Tibial nerve (tissue), 4 donors: Measurements from ENCODE around the gene MAN2B2. TPM values are rescaled to one million over a fixed set of nuclear protein-coding genes. Genes with fewer than 3 reads are reported as not detected.

Experiments used
- DNase-seq, 2 donors: peaks; one replicate each; pipeline ENCODE4 v3.0.0-alpha.2; 2019; ENCODE audit warnings: low spot score in 2 of 2
- H3K27ac ChIP-seq, 4 donors: fragments of 200-600 bp; sonication (generic) in 3 of 4; one replicate each; pipeline ENCODE4 v1.5.1; 2017 to 2019; ENCODE audit warnings: mild to moderate bottlenecking in 1 of 4
- H3K27me3 ChIP-seq, 2 donors: fragments of 200-600 bp; sonication (generic) in 1 of 2; one replicate each; pipeline versions ENCODE4 v1.5.1 to v1.6.0; 2017 to 2019
- H3K36me3 ChIP-seq, 3 donors: fragments of 200-600 bp; sonication (generic); one replicate each; pipeline ENCODE4 v1.5.1; 2018 to 2019
- H3K4me1 ChIP-seq, 4 donors: fragments of 200-600 bp; sonication (generic) in 3 of 4; one replicate each; pipeline ENCODE4 v1.5.1; 2017 to 2019
- H3K4me3 ChIP-seq, 4 donors: fragments of 200-600 bp; sonication (generic) in 3 of 4; one replicate each; pipeline ENCODE4 v1.5.1; 2017 to 2019; ENCODE audit warnings: mild to moderate bottlenecking in 1 of 4, moderate library complexity in 1 of 4
- H3K9me3 ChIP-seq, 4 donors: fragments of 200-600 bp; sonication (generic) in 3 of 4; one replicate each; pipeline ENCODE4 v1.5.1; 2017 to 2019
- EP300 ChIP-seq, 2 donors: sonication (generic); formaldehyde crosslinking; IDR thresholded peaks; one replicate each; pipeline ENCODE4 v1.6.1; 2017; ENCODE audit warnings: antibody characterized with exemption in 2 of 2, mild to moderate bottlenecking in 1 of 2
- POLR2A ChIP-seq, 2 donors: fragments of 450-650 bp; IDR thresholded peaks; one replicate each; pipeline ENCODE4 v1.6.1; 2017; ENCODE audit warnings: antibody characterized with exemption in 2 of 2, mild to moderate bottlenecking in 2 of 2, moderate library complexity in 2 of 2
- WGBS, 2 donors: methylation state at CpG; one replicate each; pipeline ENCODE4 v1.1.5; 2018; 5-methylcytosine and 5-hydroxymethylcytosine counted together
- total RNA-seq, 4 donors: library from RNA; depleted of rRNA; stranded (reverse); fragments of >200 nt; gene quantifications; one replicate each; pipeline ENCODE4 v1.1.0, GENCODE V29; 2016
- TF ChIP-seq, protein P1 (sequence below), 5 experiments: fragments of 200-600 bp in 3 of 5; fragments of 450-650 bp in 2 of 5; sonication (generic) in 3 of 5; IDR thresholded peaks; one replicate each; pipeline ENCODE4 v1.5.1; 2016 to 2019; ENCODE audit warnings: antibody characterized with exemption in 5 of 5, mild to moderate bottlenecking in 3 of 5, moderate library complexity in 2 of 5

The MAN2B2 gene
- 10 to 100 TPM; 33.0 to 66.3 (median 44.6) TPM for total RNA-seq

DNA sequence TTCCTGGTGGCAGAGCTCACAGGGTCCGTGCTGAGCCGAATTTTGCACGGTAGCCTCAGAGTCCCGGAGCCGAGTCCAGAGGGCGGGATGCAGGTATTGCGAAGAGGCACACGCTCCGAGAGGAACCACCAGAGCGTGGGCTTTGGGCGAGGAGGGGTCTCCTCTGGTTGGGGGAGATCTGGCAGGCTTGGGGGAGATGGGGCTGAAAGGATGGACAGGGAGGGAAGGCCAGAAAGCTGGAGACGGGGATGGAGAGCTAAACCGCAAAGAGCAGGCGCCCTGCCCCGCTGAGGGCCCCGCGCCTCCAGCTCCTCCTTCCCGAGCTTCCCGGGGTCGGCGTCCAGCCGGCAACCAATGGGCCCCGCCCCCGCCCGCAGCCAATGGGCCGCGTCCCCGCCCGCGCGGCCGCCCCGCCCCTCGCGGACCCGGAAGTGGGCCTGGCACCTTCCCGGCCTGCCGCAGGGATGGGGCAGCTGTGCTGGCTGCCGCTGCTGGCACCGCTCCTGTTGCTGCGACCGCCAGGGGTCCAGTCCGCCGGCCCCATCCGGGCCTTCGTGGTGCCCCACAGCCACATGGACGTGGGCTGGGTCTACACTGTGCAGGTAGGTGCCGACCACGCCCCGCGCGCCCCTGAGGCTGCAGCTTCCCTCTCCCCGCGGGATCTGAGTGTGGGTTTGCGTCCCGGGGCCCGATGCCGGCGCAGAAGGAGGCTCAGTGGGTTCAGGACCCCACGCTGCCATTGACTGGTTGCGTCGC lies at the start of gene MAN2B2:
TSS of gene MAN2B2 (plus strand) at position 443 of the 756 bp plus-strand sequence. CDS start at position 465, 22 bp downstream.
- Histone ChIP-seq H3K36me3 (peaks cover 0 to 36% (median 10%) of the 10 kb centered on the region in 3 donors), H3K9me3 (no peaks in the 10 kb centered on the region), H3K27ac (peak within 1 kb of the TSS; percentile 24 to 84 (median 80)), H3K4me1 (peaks cover 0 to 22% (median 6%) of the 10 kb centered on the region in 4 donors), H3K27me3 (no peaks in the 10 kb centered on the region), H3K4me3 (peak within 1 kb of the TSS; percentile 73 to 93 (median 80))
- peak in 1 of 2 donors; percentile 50 for TF ChIP-seq POLR2A (IDR thresholded peaks at IDR 0.05)
- TF ChIP-seq EP300 (IDR thresholded peaks at IDR 0.05) = no peak
- TF ChIP-seq, protein P1, sequence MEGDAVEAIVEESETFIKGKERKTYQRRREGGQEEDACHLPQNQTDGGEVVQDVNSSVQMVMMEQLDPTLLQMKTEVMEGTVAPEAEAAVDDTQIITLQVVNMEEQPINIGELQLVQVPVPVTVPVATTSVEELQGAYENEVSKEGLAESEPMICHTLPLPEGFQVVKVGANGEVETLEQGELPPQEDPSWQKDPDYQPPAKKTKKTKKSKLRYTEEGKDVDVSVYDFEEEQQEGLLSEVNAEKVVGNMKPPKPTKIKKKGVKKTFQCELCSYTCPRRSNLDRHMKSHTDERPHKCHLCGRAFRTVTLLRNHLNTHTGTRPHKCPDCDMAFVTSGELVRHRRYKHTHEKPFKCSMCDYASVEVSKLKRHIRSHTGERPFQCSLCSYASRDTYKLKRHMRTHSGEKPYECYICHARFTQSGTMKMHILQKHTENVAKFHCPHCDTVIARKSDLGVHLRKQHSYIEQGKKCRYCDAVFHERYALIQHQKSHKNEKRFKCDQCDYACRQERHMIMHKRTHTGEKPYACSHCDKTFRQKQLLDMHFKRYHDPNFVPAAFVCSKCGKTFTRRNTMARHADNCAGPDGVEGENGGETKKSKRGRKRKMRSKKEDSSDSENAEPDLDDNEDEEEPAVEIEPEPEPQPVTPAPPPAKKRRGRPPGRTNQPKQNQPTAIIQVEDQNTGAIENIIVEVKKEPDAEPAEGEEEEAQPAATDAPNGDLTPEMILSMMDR (IDR thresholded peaks at IDR 0.05) = peak in 2 of 5 experiments; percentile 15 to 34
- WGBS, 2 donors = 2% methylated on average over 24 to 40 of the region's 62 CpGs
- DNase-seq = peak; percentile 79 to 80

DNA sequence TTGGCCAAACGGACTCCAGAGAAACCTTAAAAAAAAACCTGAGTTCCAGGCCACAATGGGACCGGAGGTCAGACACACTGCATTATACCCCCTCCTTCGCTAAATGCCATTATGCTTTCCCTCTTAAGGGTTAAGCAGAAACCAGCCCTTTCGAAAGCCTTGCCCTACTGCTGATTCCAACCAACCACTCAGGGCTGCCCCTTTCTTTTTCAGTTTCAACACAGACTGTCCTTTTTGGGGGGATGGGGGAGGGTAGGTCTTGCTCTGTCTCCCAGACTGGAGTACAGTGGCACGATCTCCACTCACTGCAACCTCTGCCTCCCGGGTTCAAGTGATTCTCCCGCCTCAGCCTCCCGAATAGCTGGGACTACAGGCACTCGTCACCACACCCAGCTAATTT lies 49.5 kb upstream of the MAN2B2 start:
- H3K9me3 ChIP-seq = no peaks in the 10 kb centered on the region
- no peaks in the 10 kb centered on the region for H3K27me3 ChIP-seq
- DNase-seq = no peak
- H3K4me1 ChIP-seq = no peaks in the 10 kb centered on the region
- WGBS, 2 donors = 70 to 75% methylated on average over 9 of the region's 9 CpGs
- TF ChIP-seq, protein P1 (IDR thresholded peaks at IDR 0.05) = no peak
- TF ChIP-seq POLR2A (IDR thresholded peaks at IDR 0.05) = no peak
- no peak for TF ChIP-seq EP300 (IDR thresholded peaks at IDR 0.05)
- no peak overlapping the region for H3K27ac ChIP-seq
- H3K36me3 ChIP-seq = no peaks in the 10 kb centered on the region
- H3K4me3 ChIP-seq = no peak overlapping the region

DNA sequence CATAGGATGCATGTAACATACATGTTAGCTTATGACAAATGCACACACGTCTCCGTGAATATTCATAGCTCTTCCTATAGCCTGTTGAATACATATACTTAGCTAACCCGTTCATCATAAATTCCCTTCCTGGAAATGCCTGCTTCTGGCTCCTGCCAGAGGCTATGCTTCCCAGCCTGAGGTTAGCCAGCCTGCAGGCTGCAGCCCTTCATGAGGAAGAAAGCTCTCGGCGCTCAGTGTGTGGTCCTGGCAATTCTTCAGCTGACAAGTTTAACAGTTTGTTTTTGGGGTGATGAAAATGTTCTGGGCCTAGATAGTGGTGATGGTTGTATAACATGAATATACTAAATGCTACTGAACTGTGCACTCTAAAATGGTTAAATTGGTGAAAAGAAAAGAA lies 48.8 kb upstream of the MAN2B2 start:
- Histone ChIP-seq H3K9me3 (no peaks in the 10 kb centered on the region), H3K27me3 (no peaks in the 10 kb centered on the region), H3K36me3 (no peaks in the 10 kb centered on the region), H3K4me1 (no peaks in the 10 kb centered on the region), H3K27ac (no peak overlapping the region), H3K4me3 (no peak overlapping the region)
- 54 to 64% methylated on average over 5 of the region's 5 CpGs for WGBS, 2 donors
- no peak for DNase-seq
- TF ChIP-seq POLR2A (IDR thresholded peaks at IDR 0.05) (no peak), EP300 (IDR thresholded peaks at IDR 0.05) (no peak)
- TF ChIP-seq, protein P1 (IDR thresholded peaks at IDR 0.05) = no peak

DNA sequence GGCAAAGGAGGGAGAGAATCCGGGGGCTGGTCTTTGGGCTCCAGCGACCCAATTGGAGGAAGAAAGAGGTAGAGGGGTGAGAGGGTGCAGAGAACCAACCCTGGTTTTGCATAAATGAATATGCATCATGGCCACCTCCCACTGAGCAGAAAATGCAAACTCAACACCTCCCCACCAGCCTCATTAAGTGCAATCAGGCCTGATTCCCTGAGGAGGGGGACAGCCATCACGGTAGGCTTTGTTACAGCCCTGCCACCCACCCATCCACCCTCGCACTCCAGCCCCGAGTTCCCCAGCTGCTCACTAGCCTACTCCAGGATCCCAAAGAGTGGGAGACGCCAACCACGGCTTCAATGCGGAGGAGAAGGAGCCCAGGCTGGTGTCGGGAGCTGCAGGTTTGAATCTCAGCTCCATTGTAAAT lies 48.3 kb upstream of the MAN2B2 start:
- H3K27ac ChIP-seq = no peak overlapping the region
- DNase-seq = no peak
- H3K36me3 ChIP-seq = no peaks in the 10 kb centered on the region
- no peaks in the 10 kb centered on the region for H3K9me3 ChIP-seq
- H3K4me3 ChIP-seq = no peak overlapping the region
- no peaks in the 10 kb centered on the region for H3K27me3 ChIP-seq
- H3K4me1 ChIP-seq = no peaks in the 10 kb centered on the region
- TF ChIP-seq EP300 (IDR thresholded peaks at IDR 0.05) (no peak), POLR2A (IDR thresholded peaks at IDR 0.05) (no peak)
- TF ChIP-seq, protein P1 (IDR thresholded peaks at IDR 0.05) = no peak
- 37 to 44% methylated on average over 9 of the region's 9 CpGs for WGBS, 2 donors

DNA sequence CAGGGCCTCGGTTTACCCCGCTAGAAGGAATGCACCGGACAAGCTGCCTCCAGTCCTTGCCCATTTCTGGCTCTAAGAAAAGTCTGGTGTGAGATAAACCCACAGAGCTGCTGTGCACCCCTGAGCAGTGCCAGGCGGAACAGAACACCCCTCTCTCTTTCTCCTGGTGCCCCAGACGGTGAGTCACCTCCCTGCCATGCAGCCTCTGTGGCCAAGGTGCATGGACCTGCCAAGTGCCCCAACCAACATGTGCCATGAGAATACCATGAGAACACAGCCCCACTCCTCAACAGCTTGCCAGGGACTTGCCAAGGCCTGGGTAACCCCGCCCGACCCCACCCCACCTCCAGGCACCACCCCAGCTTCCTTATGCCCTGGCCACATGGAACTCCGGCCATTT lies 47.7 kb upstream of the MAN2B2 start:
- Histone ChIP-seq H3K27ac (no peak overlapping the region), H3K27me3 (no peaks in the 10 kb centered on the region), H3K4me3 (no peak overlapping the region), H3K4me1 (no peaks in the 10 kb centered on the region), H3K36me3 (no peaks in the 10 kb centered on the region), H3K9me3 (peaks cover 0 to 1% (median 0%) of the 10 kb centered on the region in 4 donors)
- WGBS, 2 donors = 90 to 93% methylated on average over 5 to 8 of the region's 8 CpGs
- DNase-seq = no peak
- no peak for TF ChIP-seq POLR2A (IDR thresholded peaks at IDR 0.05)
- TF ChIP-seq, protein P1 (IDR thresholded peaks at IDR 0.05) = no peak
- TF ChIP-seq EP300 (IDR thresholded peaks at IDR 0.05) = no peak
